Vagina (tissue), 2 donors: Measurements from ENCODE around the gene ZFYVE9. TPM values are rescaled to one million over a fixed set of nuclear protein-coding genes. Genes with fewer than 3 reads are reported as not detected.

Source experiments
- DNase-seq, 2 donors: peaks; one replicate each; pipeline ENCODE4 v3.0.0-alpha.2; 2017; ENCODE audit errors: extremely low spot score in 2 of 2
- H3K27ac ChIP-seq: fragments of 200-600 bp; sonication (generic); one replicate; pipeline ENCODE4 v1.5.1; 2019
- H3K27me3 ChIP-seq: fragments of 200-600 bp; sonication (generic); one replicate; pipeline ENCODE4 v1.5.1; 2019
- H3K36me3 ChIP-seq, 2 donors: fragments of 200-600 bp; sonication (generic); one replicate each; pipeline ENCODE4 v1.5.1; 2017 to 2019
- H3K4me1 ChIP-seq: fragments of 200-600 bp; sonication (generic); one replicate; pipeline ENCODE4 v1.5.1; 2019
- H3K4me3 ChIP-seq, 2 donors: fragments of 200-600 bp; sonication (generic); 1 replicate in 1 of 2; 2 replicates in 1 of 2; pipeline ENCODE4 v1.5.1; 2016 to 2019
- H3K9me3 ChIP-seq: fragments of 200-600 bp; sonication (generic); one replicate; pipeline ENCODE4 v1.5.1; 2019
- POLR2A ChIP-seq, 2 donors: fragments of 450-650 bp; IDR thresholded peaks; one replicate each; pipeline ENCODE4 v1.6.1; 2017; ENCODE audit warnings: antibody characterized with exemption in 2 of 2, mild to moderate bottlenecking in 2 of 2, moderate library complexity in 2 of 2
- POLR2AphosphoS5 ChIP-seq, 2 donors: sonication (generic); formaldehyde crosslinking; IDR thresholded peaks; one replicate each; pipeline ENCODE4 v1.9.0; 2017; ENCODE audit warnings: antibody characterized with exemption in 2 of 2, mild to moderate bottlenecking in 2 of 2, low read depth in 1 of 2; ENCODE audit not compliant: insufficient read depth in 1 of 2
- intact Hi-C: fragments of 100-400 bp; cut with DNase I; formaldehyde crosslinking; loops from one replicate; pipeline ENCODE4 v1.15.1; 2023
- total RNA-seq: library from RNA; depleted of rRNA; stranded (reverse); fragments of >200 nt; gene quantifications from one replicate; pipeline ENCODE4 v1.2.3, GENCODE V29; 2016
- TF ChIP-seq, protein P1 (sequence below), 3 experiments: fragments of 450-650 bp in 2 of 3; fragments of 200-600 bp in 1 of 3; sonication (generic) in 1 of 3; IDR thresholded peaks; one replicate each; pipeline ENCODE4 v1.5.1; 2017 to 2019; ENCODE audit warnings: antibody characterized with exemption in 3 of 3, mild to moderate bottlenecking in 2 of 3, moderate library complexity in 2 of 3

ZFYVE9 gene
- total RNA-seq, 1 donor from 2014 or later, result 30.2 TPM

DNA sequence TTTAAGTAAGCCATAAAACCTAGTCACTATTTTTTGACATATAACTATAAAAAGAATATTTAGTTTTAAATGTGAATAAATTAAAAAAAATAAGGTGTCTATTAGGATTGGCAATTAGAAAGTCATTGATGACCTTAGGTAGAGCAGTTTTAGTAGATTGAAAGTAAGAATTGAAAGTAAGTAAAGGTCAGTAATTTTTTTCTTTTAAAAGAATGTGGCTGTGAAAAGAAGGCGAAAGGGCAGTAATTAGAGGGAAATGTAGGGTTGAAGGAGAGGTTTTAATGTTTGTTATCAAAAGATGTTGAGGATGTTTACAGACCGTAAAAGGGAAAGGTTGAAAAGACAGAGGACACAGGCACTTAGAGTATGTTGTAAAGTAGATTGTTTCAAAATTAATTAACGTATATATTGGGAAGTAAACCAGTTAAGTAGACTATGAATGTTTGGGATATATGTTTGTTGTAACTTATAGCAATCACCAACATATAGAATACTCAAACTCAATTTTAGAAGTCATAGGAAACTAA lies 41.0 kb downstream of the ZFYVE9 start:
- H3K4me1 ChIP-seq, result no peaks in the 10 kb centered on the region
- no peak for TF ChIP-seq POLR2A (IDR thresholded peaks at IDR 0.05)
- TF ChIP-seq, protein P1, sequence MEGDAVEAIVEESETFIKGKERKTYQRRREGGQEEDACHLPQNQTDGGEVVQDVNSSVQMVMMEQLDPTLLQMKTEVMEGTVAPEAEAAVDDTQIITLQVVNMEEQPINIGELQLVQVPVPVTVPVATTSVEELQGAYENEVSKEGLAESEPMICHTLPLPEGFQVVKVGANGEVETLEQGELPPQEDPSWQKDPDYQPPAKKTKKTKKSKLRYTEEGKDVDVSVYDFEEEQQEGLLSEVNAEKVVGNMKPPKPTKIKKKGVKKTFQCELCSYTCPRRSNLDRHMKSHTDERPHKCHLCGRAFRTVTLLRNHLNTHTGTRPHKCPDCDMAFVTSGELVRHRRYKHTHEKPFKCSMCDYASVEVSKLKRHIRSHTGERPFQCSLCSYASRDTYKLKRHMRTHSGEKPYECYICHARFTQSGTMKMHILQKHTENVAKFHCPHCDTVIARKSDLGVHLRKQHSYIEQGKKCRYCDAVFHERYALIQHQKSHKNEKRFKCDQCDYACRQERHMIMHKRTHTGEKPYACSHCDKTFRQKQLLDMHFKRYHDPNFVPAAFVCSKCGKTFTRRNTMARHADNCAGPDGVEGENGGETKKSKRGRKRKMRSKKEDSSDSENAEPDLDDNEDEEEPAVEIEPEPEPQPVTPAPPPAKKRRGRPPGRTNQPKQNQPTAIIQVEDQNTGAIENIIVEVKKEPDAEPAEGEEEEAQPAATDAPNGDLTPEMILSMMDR (IDR thresholded peaks at IDR 0.05), result no peak
- TF ChIP-seq POLR2AphosphoS5 (IDR thresholded peaks at IDR 0.05; ENCODE audit: insufficient read depth in 1 of 2, low read depth in 1 of 2), result no peak
- intact Hi-C loops, result no loop called here
- no peaks in the 10 kb centered on the region for H3K36me3 ChIP-seq
- H3K9me3 ChIP-seq, result no peaks in the 10 kb centered on the region
- no peaks in the 10 kb centered on the region for H3K27me3 ChIP-seq
- H3K4me3 ChIP-seq, result no peak overlapping the region
- H3K27ac ChIP-seq, result no peak overlapping the region
- no peak for DNase-seq

DNA sequence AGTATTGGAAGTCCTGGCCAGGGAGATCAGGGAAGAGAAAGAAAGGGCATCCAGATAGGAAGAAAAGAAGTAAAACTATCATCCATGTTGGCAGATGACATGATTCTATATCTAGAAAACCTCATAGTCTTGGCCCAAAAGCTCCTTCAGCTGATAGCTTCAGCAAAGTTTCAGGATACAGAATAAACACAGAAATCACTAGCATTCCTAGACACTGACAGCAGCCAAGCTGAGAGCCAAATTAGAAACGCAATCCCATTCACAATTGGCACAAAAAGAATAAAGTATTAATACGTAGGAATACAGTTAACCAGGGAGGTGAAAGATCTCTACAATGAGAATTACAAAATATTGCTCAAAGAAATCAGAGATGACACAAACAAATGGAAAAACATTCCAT lies 44.6 kb downstream of the ZFYVE9 start:
- TF ChIP-seq, protein P1 (IDR thresholded peaks at IDR 0.05), result no peak
- TF ChIP-seq POLR2A (IDR thresholded peaks at IDR 0.05) (no peak), POLR2AphosphoS5 (IDR thresholded peaks at IDR 0.05; ENCODE audit: insufficient read depth in 1 of 2, low read depth in 1 of 2) (no peak)
- H3K36me3 ChIP-seq, result no peaks in the 10 kb centered on the region
- H3K4me1 ChIP-seq, result peaks cover 16% of the 10 kb centered on the region
- no peak overlapping the region for H3K27ac ChIP-seq
- no peak overlapping the region for H3K4me3 ChIP-seq
- H3K27me3 ChIP-seq, result no peaks in the 10 kb centered on the region
- no peak for DNase-seq
- H3K9me3 ChIP-seq, result no peaks in the 10 kb centered on the region
- intact Hi-C loops, result no loop called here

DNA sequence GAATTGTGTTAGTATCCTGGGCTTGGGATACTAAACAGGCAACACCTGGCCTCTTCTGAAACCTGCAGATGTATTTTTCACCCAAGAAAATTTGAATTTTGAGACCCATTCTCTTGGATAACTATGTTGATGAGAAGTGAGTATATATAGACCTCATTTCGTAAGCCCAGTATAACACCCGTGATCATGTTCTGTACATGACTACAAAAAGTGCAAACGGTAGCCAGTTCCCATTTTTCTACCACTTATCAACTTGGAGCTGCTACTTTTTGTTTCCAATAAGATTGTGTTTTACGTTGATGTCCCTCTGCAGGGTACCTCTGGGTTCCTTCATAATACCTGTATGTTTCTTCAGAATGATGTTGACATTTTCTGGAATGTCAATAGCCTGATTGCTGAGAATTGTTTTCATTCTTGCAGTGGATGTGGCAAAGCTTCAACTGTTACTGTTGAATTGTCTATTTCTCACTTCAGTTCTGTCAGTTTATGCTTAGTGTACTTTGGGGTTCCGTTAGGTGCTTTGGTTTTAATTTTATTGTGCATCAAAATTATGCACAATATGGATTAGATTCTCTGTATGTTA lies 48.1 kb downstream of the ZFYVE9 start:
- TF ChIP-seq POLR2AphosphoS5 (IDR thresholded peaks at IDR 0.05; ENCODE audit: insufficient read depth in 1 of 2, low read depth in 1 of 2) (no peak), POLR2A (IDR thresholded peaks at IDR 0.05) (no peak)
- TF ChIP-seq, protein P1 (IDR thresholded peaks at IDR 0.05), result no peak
- Histone ChIP-seq H3K4me3 (no peak overlapping the region), H3K4me1 (peaks cover 24% of the 10 kb centered on the region), H3K27ac (no peak overlapping the region), H3K27me3 (no peaks in the 10 kb centered on the region), H3K9me3 (no peaks in the 10 kb centered on the region), H3K36me3 (no peaks in the 10 kb centered on the region)
- intact Hi-C loops, result no loop called here
- DNase-seq, result no peak

DNA sequence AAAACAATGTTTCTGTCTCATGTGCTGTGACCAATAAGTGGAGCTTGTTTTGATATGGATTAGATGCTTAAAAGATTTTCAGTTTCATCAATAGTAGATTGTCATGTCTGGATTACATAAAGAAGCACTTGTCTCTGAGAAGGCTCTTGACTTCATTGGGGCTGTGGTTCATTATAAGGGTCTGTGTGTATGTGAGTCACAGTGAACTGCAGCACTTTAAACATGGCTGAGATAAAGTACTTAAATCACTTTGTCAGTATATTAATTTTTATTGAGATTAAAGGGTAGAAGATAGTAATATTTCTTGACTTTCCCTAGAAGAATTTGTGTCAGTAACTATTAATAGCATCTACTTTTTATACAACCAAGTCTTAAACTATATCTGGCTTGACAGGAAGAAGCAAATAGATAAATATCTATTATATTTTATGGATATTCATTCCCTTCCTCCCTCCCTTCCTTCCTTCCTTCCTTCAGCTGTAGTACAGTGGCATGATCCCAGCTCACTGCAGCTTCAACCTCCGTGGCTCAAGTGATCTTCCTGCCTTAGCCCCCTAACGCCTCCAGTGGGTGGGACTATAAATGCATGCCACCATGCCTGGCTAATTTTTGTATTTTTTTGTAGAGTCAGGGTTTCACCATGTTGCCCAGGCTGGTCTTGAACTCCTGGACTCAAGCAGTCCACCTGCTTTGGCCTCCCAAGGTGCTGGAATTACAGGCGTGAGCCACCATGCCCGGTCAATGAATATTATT lies 48.8 kb downstream of the ZFYVE9 start:
- TF ChIP-seq, protein P1 (IDR thresholded peaks at IDR 0.05), result no peak
- TF ChIP-seq POLR2A (IDR thresholded peaks at IDR 0.05) (no peak), POLR2AphosphoS5 (IDR thresholded peaks at IDR 0.05; ENCODE audit: insufficient read depth in 1 of 2, low read depth in 1 of 2) (no peak)
- intact Hi-C loops, result no loop called here
- Histone ChIP-seq H3K27ac (no peak overlapping the region), H3K27me3 (no peaks in the 10 kb centered on the region), H3K4me3 (no peak overlapping the region), H3K4me1 (peaks cover 24% of the 10 kb centered on the region), H3K36me3 (no peaks in the 10 kb centered on the region), H3K9me3 (no peaks in the 10 kb centered on the region)
- DNase-seq, result no peak
